ENCODE data around the gene GRAMD1B. TPM values are rescaled to one million over a fixed set of nuclear protein-coding genes. Genes with fewer than 3 reads are reported as not detected.
"Not testable (repeated sequence)": the region's sequence is repeated elsewhere in the genome, so short reads cannot be mapped to it uniquely, and the experiment has no call there.

GRAMD1B gene
- total RNA-seq, 2 experiments from 2014 or later: 91.6 to 91.8 TPM

- peaks cover 2% of the 10 kb centered on the region for H3K36me3 Mint-ChIP-seq (ENCODE audit: low read depth)
- H3K4me3 Mint-ChIP-seq: no peak overlapping the region
- H3K9me3 Mint-ChIP-seq: no peaks in the 10 kb centered on the region
- POLR2A ChIA-PET: no interaction called here
- peaks cover 15% of the 10 kb centered on the region for H3K4me1 Mint-ChIP-seq
- CTCF ChIA-PET: interaction anchor here (1.1 to 2.5 kb wide), 5 partner anchors 12 to 314 kb away, joined by 3 to 8 read pairs (median 4); no protein-coding TSS in a partner anchor
- H3K27me3 Mint-ChIP-seq: no peaks in the 10 kb centered on the region
- DNase-seq: no peak
- no peak overlapping the region for H3K27ac Mint-ChIP-seq
Measured at GRCh38 chr11:123561431-123561800, 131.3 kb downstream of the GRAMD1B start.

- peaks cover 6% of the 10 kb centered on the region for H3K36me3 Mint-ChIP-seq (ENCODE audit: low read depth)
- no peaks in the 10 kb centered on the region for H3K27me3 Mint-ChIP-seq
- H3K27ac Mint-ChIP-seq: no peak overlapping the region
- DNase-seq: no peak
- no peak overlapping the region for H3K4me3 Mint-ChIP-seq
- peaks cover 15% of the 10 kb centered on the region for H3K4me1 Mint-ChIP-seq
- POLR2A ChIA-PET: no interaction called here
- no peaks in the 10 kb centered on the region for H3K9me3 Mint-ChIP-seq
- CTCF ChIA-PET: interaction anchor here (1.1 to 2.5 kb wide), 2 partner anchors 18 to 315 kb away, joined by 3 to 8 read pairs; no protein-coding TSS in a partner anchor
Measured at GRCh38 chr11:123562158-123562557, 132.1 kb downstream of the GRAMD1B start.

GRCh38 chr11:123562829-123563228 lies 132.8 kb downstream of the GRAMD1B start:
- no peak overlapping the region for H3K27ac Mint-ChIP-seq
- ChIA-PET POLR2A (no interaction called here), CTCF (interaction anchor here (1.1 to 3.5 kb wide), 2 partner anchors 8 to 17 kb away, joined by 3 to 10 read pairs; no protein-coding TSS in a partner anchor)
- no peak overlapping the region for H3K4me3 Mint-ChIP-seq
- no peaks in the 10 kb centered on the region for H3K27me3 Mint-ChIP-seq
- no peaks in the 10 kb centered on the region for H3K9me3 Mint-ChIP-seq
- peaks cover 6% of the 10 kb centered on the region for H3K36me3 Mint-ChIP-seq (ENCODE audit: low read depth)
- peaks cover 11% of the 10 kb centered on the region for H3K4me1 Mint-ChIP-seq
- DNase-seq: no peak

GRCh38 chr11:123564221-123564620 lies 134.2 kb downstream of the GRAMD1B start:
- H3K36me3 Mint-ChIP-seq (ENCODE audit: low read depth): peaks cover 4% of the 10 kb centered on the region
- H3K27me3 Mint-ChIP-seq: no peaks in the 10 kb centered on the region
- POLR2A ChIA-PET: no interaction called here
- CTCF ChIA-PET: interaction anchor here (3.5 kb wide), 1 partner anchor 10 kb away, joined by 10 read pairs; no protein-coding TSS in a partner anchor
- H3K9me3 Mint-ChIP-seq: no peaks in the 10 kb centered on the region
- H3K4me3 Mint-ChIP-seq: no peak overlapping the region
- no peak for DNase-seq
- no peak overlapping the region for H3K27ac Mint-ChIP-seq
- peaks cover 3% of the 10 kb centered on the region for H3K4me1 Mint-ChIP-seq

DNA sequence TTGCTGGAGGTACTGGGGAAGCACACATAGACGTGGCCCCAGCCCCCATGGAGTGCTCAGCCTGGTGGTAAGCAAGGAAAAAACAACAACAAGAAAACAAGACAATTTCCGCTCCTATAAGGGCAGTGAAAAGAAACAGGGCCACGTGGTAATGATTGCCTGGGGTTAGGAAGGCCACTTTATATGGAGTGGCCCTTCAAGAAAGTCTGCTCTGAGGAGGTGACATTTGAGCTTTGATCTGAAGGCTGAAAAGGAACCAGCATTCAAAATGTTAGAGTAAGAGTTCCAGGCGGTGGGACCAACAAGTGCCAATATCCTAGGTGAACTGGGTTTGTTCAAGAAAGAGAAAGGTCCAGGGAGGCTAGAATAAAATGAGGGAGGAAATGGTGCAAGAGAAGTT lies 136.8 kb downstream of the GRAMD1B start:
- ChIA-PET CTCF (interaction anchor here (0.7 to 3.9 kb wide), 4 partner anchors 9 to 14 kb away, joined by 3 to 11 read pairs (median 8); no protein-coding TSS in a partner anchor), POLR2A (no interaction called here)
- Mint-ChIP-seq H3K27me3 (no peaks in the 10 kb centered on the region), H3K36me3 (ENCODE audit: low read depth) (peaks cover 4% of the 10 kb centered on the region), H3K4me3 (no peak overlapping the region), H3K4me1 (peaks cover 2% of the 10 kb centered on the region), H3K27ac (no peak overlapping the region), H3K9me3 (no peaks in the 10 kb centered on the region)
- DNase-seq: no peak

DNA sequence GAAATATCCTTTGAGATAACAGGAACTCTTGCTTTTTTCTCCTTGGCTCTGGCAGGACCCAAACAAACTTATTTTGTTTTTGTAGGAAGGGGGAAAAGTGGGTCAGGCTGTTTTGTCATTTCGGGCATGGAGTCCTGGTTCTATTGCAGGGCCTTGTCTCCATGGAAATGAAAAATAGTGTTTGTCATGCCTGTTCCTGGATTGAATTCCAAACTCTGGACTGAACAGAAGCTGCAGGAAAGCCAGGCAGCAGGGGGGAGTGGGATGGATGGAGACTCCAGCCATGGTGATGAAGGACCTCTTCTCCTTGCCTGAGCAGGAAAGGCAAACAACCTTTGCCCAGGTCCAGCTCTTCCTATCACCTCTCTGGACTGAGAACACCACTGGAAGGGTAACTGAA lies 137.4 kb downstream of the GRAMD1B start:
- H3K9me3 Mint-ChIP-seq: no peaks in the 10 kb centered on the region
- DNase-seq: no peak
- H3K36me3 Mint-ChIP-seq (ENCODE audit: low read depth): peaks cover 4% of the 10 kb centered on the region
- no peak overlapping the region for H3K27ac Mint-ChIP-seq
- ChIA-PET POLR2A (no interaction called here), CTCF (interaction anchor here (1.1 to 3.9 kb wide), 3 partner anchors 9 to 13 kb away, joined by 3 to 11 read pairs (median 11); no protein-coding TSS in a partner anchor)
- no peak overlapping the region for H3K4me3 Mint-ChIP-seq
- peaks cover 3% of the 10 kb centered on the region for H3K4me1 Mint-ChIP-seq
- no peaks in the 10 kb centered on the region for H3K27me3 Mint-ChIP-seq

GRCh38 chr11:123568367-123568870 lies 138.3 kb downstream of the GRAMD1B start:
- H3K36me3 Mint-ChIP-seq (ENCODE audit: low read depth): peaks cover 4% of the 10 kb centered on the region
- CTCF ChIA-PET: interaction anchor here (3.6 to 3.9 kb wide), 2 partner anchors 8 to 12 kb away, joined by 11 read pairs; no protein-coding TSS in a partner anchor
- no peak overlapping the region for H3K27ac Mint-ChIP-seq

DNA sequence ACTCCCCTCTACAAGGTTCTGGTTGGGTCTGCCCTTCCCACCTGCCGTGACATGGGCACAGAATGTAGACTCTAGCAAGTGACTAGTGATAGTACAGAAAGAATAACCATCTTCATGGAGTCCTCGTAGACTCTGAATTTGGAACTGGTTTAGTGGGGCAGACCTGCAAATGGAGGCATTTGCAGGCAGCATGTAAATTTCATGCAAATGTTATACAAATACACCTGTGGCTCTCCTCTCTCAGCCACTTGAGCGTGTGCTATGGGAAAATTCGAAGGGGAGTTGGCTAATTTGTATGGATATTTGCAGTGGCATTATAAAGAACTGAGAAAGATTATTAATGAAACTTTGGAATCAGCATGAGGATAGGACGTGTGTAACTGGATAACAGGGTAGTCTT lies 139.3 kb downstream of the GRAMD1B start:
- no peak for DNase-seq
- ChIA-PET CTCF (interaction anchor here (3.6 to 3.9 kb wide), 2 partner anchors 7 to 11 kb away, joined by 11 read pairs; no protein-coding TSS in a partner anchor), POLR2A (no interaction called here)
- Mint-ChIP-seq H3K36me3 (ENCODE audit: low read depth) (peaks cover 4% of the 10 kb centered on the region), H3K9me3 (no peaks in the 10 kb centered on the region), H3K4me1 (peaks cover 5% of the 10 kb centered on the region), H3K27ac (no peak overlapping the region), H3K4me3 (no peak overlapping the region), H3K27me3 (no peaks in the 10 kb centered on the region)

More at GRCh38 chr11:123568367-123568870, 138.3 kb downstream of the GRAMD1B start:
- no peak for DNase-seq
- Mint-ChIP-seq H3K4me1 (peaks cover 3% of the 10 kb centered on the region), H3K9me3 (no peaks in the 10 kb centered on the region), H3K4me3 (no peak overlapping the region), H3K27me3 (no peaks in the 10 kb centered on the region)
- POLR2A ChIA-PET: no interaction called here

DNA sequence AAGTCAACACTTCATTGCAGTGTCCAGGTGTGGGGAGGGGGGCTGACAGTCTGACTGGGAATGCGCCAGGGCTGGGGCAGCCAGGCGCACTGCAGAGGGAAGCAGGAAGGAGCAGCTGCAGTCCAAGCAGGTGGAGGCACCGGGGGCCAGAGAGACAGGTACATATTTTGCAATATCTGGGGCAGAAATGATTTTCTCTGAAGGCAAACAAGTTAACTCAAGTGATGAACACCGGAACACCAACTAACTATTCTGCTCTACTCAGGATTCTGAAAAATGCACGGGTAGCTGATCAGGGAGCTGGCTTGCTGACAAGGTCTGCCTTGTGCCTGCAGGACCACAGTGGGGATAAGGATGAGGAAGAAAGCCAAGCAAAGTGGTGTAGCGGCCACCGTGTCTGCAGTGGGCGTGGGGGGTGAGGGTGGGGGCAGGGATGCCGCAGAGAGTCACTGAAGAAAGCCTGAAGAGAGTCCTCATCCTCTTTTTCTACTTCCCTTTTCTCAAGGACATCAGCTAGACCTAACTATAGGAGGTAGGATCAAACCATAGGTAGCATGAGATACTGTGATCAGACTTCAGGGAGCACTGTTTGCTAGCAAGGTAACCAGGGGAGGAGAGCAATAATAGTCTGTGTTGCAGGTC lies 141.0 kb downstream of the GRAMD1B start:
- H3K4me3 Mint-ChIP-seq: no peak overlapping the region
- no peak for DNase-seq
- H3K36me3 Mint-ChIP-seq (ENCODE audit: low read depth): peaks cover 4% of the 10 kb centered on the region
- H3K27ac Mint-ChIP-seq: no peak overlapping the region
- H3K27me3 Mint-ChIP-seq: no peaks in the 10 kb centered on the region
- no peaks in the 10 kb centered on the region for H3K9me3 Mint-ChIP-seq
- CTCF ChIA-PET: interaction anchor here (1.3 to 2.4 kb wide), 2 partner anchors 10 to 140 kb away, joined by 4 to 10 read pairs; no protein-coding TSS in a partner anchor
- POLR2A ChIA-PET: no interaction called here
- H3K4me1 Mint-ChIP-seq: peaks cover 12% of the 10 kb centered on the region

DNA sequence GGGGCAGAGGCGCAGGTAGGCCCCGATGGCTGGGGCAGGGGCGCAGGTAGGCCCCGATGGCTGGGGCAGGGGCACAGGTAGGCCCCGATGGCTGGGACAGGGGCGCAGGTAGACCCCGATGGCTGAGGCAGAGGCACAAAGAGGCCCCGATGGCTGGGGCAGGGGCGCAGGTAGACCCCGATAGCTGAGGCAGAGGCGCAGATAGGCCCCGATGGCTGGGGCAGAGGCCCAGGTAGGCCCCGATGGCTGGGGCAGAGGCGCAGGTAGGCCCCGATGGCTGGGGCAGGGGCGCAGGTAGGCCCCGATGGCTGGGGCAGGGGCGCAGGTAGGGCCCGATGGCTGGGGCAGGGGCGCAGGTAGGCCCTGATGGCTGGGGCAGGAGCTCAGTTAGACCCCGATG lies 142.7 kb downstream of the GRAMD1B start:
- H3K27ac Mint-ChIP-seq; DNase-seq; H3K36me3 Mint-ChIP-seq (ENCODE audit: low read depth); POLR2A ChIA-PET; H3K9me3 Mint-ChIP-seq; H3K27me3 Mint-ChIP-seq; H3K4me3 Mint-ChIP-seq: not testable (repeated sequence)
- CTCF ChIA-PET: interaction anchor here (0.8 to 1.4 kb wide), 2 partner anchors 12 to 61 kb away, joined by 3 to 4 read pairs; no protein-coding TSS in a partner anchor
- H3K4me1 Mint-ChIP-seq: peaks cover 21% of the 10 kb centered on the region

GRCh38 chr11:123573286-123573685 lies 143.2 kb downstream of the GRAMD1B start:
- CTCF ChIA-PET: interaction anchor here (0.7 to 1.4 kb wide), 3 partner anchors 12 to 81 kb away, joined by 3 to 4 read pairs (median 4); partner anchors contain the start of gene SCN3B
- POLR2A ChIA-PET: no interaction called here
- Mint-ChIP-seq H3K4me3 (no peak overlapping the region), H3K36me3 (ENCODE audit: low read depth) (peaks cover 8% of the 10 kb centered on the region), H3K27ac (no peak overlapping the region), H3K27me3 (no peaks in the 10 kb centered on the region), H3K9me3 (no peaks in the 10 kb centered on the region), H3K4me1 (peaks cover 21% of the 10 kb centered on the region)
- DNase-seq: no peak

DNA sequence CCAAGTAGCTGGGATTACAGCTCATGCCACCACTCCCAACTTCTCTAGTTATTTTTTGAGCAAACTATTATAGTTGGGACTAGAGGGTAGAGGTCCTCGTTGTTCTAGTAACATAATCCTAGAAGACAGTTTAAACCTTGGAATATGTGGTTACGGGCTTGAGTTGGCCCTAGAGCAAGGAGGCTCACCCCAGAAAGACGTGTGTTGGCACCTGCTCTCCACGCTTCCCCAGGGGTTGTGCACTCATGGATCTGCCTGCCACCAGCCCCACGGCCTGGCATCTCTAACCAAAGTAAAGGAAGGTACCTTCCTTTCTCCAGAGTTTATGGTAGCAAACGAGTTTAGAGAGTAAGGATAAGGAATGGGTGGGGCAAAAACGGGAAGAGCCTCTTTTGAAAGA lies 145.4 kb downstream of the GRAMD1B start:
- CTCF ChIA-PET: interaction anchor here (1.3 to 1.5 kb wide), 2 partner anchors 10 to 14 kb away, joined by 4 to 5 read pairs; no protein-coding TSS in a partner anchor
- Mint-ChIP-seq H3K27me3 (no peaks in the 10 kb centered on the region), H3K9me3 (no peaks in the 10 kb centered on the region), H3K27ac (no peak overlapping the region), H3K4me3 (no peak overlapping the region), H3K4me1 (peaks cover 26% of the 10 kb centered on the region), H3K36me3 (ENCODE audit: low read depth) (peaks cover 12% of the 10 kb centered on the region)
- DNase-seq: no peak
- POLR2A ChIA-PET: no interaction called here

GRCh38 chr11:123576082-123576481 lies 146.0 kb downstream of the GRAMD1B start:
- no peak overlapping the region for H3K27ac Mint-ChIP-seq
- CTCF ChIA-PET: interaction anchor here (0.6 to 1.5 kb wide), 16 partner anchors 9 to 565 kb away, joined by 3 to 13 read pairs (median 4); no protein-coding TSS in a partner anchor
- no peaks in the 10 kb centered on the region for H3K9me3 Mint-ChIP-seq
- H3K36me3 Mint-ChIP-seq (ENCODE audit: low read depth): peaks cover 18% of the 10 kb centered on the region
- H3K27me3 Mint-ChIP-seq: no peaks in the 10 kb centered on the region
- peaks cover 33% of the 10 kb centered on the region for H3K4me1 Mint-ChIP-seq
- POLR2A ChIA-PET: no interaction called here
- H3K4me3 Mint-ChIP-seq: no peak overlapping the region
- DNase-seq: no peak
